Measurements from ENCODE around the gene RPTOR.

RPTOR gene

GRCh38 chr17:80588702-80589383 is 44.2 kb downstream of the RPTOR start:
- no peak for DNase-seq (ENCODE audit: low read depth)
- TF ChIP-seq, protein P1, sequence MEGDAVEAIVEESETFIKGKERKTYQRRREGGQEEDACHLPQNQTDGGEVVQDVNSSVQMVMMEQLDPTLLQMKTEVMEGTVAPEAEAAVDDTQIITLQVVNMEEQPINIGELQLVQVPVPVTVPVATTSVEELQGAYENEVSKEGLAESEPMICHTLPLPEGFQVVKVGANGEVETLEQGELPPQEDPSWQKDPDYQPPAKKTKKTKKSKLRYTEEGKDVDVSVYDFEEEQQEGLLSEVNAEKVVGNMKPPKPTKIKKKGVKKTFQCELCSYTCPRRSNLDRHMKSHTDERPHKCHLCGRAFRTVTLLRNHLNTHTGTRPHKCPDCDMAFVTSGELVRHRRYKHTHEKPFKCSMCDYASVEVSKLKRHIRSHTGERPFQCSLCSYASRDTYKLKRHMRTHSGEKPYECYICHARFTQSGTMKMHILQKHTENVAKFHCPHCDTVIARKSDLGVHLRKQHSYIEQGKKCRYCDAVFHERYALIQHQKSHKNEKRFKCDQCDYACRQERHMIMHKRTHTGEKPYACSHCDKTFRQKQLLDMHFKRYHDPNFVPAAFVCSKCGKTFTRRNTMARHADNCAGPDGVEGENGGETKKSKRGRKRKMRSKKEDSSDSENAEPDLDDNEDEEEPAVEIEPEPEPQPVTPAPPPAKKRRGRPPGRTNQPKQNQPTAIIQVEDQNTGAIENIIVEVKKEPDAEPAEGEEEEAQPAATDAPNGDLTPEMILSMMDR (IDR thresholded peaks at IDR 0.05; ENCODE audit: low read depth, low read length, missing control alignments), result no peak
- no peak overlapping the region for H3K4me3 ChIP-seq (ENCODE audit: low read depth, low read length)

- TF ChIP-seq, protein P1 (IDR thresholded peaks at IDR 0.05; ENCODE audit: low read depth, low read length, missing control alignments), result no peak
- no peak overlapping the region for H3K4me3 ChIP-seq (ENCODE audit: low read depth, low read length)
- no peak for DNase-seq (ENCODE audit: low read depth)
Measured at GRCh38 chr17:80591788-80592187, 47.1 kb downstream of the RPTOR start.

DNA sequence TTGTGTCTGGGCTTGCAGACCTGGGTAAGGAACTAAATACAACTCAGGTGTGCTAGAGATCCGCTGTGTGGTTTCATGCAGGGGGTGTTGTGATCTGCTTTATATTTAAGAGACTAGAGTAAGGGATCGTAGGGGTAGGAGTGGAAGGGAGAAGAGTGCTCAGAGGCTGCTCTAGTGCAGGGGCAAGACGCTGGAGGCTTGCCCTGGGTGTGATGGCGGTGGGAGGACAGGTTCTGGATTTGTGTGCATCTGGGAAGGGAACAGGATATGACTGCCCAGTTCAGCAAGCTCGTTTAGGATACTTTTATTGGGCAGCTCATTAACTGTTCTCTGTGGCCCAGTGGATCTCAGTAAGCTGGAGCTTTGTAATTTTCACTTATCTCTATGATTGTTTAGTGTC is 47.6 kb downstream of the RPTOR start:
- TF ChIP-seq, protein P1 (IDR thresholded peaks at IDR 0.05; ENCODE audit: low read depth, low read length, missing control alignments), result no peak
- DNase-seq (ENCODE audit: low read depth), result no peak
- H3K4me3 ChIP-seq (ENCODE audit: low read depth, low read length), result no peak overlapping the region

GRCh38 chr17:80593181-80593580 is 48.5 kb downstream of the RPTOR start:
- H3K4me3 ChIP-seq (ENCODE audit: low read depth, low read length), result no peak overlapping the region
- TF ChIP-seq, protein P1 (IDR thresholded peaks at IDR 0.05; ENCODE audit: low read depth, low read length, missing control alignments), result no peak
- DNase-seq (ENCODE audit: low read depth), result no peak

- TF ChIP-seq, protein P1 (IDR thresholded peaks at IDR 0.05; ENCODE audit: low read depth, low read length, missing control alignments), result no peak
- DNase-seq (ENCODE audit: low read depth), result no peak
- no peak overlapping the region for H3K4me3 ChIP-seq (ENCODE audit: low read depth, low read length)
Measured at GRCh38 chr17:80594431-80595269, 50.0 kb downstream of the RPTOR start.

- DNase-seq (ENCODE audit: low read depth), result no peak
- no peak overlapping the region for H3K4me3 ChIP-seq (ENCODE audit: low read depth, low read length)
- TF ChIP-seq, protein P1 (IDR thresholded peaks at IDR 0.05; ENCODE audit: low read depth, low read length, missing control alignments), result no peak
Measured at GRCh38 chr17:80596760-80597608, 52.3 kb downstream of the RPTOR start.

All from GM12864 (cell line).